ENCODE measurements around the gene GPR85.
"Not testable (repeated sequence)": the region's sequence is repeated elsewhere in the genome, so short reads cannot be mapped to it uniquely, and the experiment has no call there.

GPR85 gene

DNA sequence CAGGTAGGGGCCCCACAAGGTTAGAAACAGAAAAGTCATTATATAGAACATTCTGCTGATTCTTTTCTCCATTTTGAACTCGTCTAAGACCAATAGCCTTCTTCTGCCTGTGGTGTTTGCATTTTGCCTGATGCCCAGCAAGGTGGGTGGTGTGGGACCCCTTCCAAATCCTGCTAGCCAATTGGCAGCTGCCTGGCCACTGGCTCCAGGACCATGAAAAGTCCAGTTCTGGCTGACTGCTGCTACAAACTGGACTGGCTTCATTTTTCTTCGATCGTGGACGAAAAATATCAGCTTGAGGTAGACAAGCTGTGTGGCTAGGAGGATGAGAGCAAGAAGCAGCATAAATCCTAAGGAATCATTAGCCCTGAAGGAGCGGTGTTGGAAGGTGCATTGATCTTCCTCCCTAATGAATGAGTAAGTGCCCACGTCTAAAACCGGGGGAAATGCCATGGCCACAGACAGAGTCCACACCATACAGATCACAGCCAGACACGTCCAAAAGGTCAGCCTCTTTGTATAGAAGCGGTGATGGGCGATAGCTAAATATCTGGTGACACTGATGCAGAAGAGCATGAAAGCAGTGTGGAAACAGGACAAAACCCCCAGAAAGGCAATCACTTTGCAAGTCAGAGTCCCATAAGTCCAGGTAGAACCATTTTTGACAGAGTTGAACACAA is 2.7 kb downstream of the GPR85 start:
- ATAC-seq: no peak

DNA sequence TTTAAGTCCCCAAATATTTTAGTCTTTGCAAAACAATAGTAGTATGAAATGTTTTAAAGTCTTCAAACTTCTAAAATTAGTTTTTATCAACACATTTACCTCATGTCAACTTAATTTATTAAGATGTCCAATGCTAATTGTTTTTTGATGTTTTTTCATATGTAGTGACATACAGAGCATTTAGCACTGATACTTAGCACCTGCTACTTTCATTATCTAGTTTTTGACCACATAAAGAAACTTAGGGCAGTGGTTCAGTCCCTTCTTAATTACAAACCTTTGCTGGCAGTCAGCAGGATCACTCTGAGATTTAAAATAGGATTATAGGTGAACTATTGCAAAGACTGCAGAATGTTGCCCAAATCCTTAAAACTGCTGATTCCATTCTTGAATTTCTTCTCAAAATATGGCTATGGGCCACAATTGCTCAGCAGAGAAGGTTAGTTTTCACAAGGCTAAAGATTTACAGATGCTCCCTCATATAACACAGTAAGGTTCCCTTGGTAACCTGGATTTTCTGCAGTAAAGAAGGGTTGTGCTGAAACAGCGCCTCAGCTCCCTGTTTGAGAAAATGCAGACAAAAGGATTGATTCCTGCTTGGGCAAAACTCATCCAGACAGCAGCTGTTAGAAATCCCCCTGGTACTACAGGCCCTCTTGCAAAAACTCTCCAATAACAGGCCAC is 3.4 kb downstream of the GPR85 start:
- no peak for ATAC-seq

DNA sequence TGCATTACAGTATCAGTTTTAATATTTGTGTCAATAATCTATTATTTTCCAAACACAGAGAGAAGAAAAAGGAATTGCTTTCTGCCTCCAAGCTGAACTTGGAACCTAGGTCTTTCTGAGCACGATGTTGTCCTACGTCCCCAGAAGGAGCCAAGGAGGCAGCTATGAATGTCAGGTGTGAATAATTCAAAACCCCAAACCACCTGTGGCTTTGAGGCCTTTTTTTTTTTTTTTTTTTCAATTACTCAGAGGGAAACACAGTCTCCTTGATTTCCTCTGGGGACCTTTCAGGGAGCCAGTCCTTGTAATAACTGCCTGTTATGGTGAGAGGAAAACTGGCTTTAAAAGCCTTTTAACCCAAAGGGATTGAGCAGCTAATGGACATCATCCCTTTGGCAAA is 8.3 kb downstream of the GPR85 start:
- ATAC-seq: no peak

DNA sequence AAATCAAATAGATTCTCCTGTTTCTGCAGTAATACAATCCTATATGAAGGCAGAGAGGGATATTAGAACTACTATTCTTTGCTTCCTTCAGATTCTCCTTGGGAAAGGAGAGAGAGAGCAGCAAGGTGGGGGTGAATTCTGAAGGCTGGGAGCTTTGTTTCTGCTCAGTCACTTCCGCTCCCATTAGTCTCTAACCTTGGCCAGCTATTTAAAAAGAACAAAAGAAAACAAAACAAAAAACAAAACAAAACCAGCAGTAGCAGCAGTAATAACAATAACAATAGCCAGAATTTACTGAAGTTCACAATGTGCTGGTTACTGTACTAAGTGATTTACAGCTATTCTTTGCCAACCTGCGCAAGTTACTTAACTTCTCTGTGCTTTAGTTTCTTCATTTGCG is 9.9 kb downstream of the GPR85 start:
- ATAC-seq: no peak

DNA sequence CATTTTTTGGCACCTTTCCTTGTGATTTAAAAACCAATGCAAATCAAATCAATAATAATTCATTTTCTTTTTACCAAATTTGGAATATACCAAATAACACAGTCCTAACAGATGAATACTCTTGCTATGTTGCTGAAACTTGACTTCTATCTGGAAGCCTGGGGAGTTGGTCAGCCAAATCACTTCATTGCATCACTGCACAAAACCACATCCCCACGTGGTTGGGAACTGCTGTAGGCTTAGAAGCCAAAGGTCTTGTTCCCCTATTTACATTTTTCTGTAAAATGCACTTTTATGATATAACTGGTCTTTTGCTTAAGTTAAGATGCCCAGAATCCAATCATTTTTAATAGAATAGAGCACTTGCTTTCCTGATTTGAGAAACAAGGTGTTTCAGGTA is 15.2 kb downstream of the GPR85 start:
- ATAC-seq: no peak

DNA sequence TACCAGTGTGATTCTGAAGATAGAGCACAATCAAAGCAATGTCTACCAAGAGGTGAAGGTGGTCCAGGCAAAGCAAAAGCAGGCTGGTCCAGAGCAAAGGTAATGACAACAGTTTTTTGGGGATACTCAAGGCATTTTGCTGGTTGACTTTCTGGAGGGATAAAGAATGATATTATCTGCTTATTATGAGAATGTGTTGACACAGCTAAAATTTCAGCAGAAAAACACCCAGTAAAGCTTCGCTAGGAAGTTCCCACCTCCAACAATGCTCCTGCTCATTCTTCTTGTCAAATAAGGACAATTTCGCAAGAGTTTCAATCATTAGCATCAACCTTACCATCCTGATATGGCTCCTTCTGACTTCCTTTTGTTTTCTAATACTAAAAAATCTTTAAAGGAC is 24.1 kb downstream of the GPR85 start:
- no peak for ATAC-seq

DNA sequence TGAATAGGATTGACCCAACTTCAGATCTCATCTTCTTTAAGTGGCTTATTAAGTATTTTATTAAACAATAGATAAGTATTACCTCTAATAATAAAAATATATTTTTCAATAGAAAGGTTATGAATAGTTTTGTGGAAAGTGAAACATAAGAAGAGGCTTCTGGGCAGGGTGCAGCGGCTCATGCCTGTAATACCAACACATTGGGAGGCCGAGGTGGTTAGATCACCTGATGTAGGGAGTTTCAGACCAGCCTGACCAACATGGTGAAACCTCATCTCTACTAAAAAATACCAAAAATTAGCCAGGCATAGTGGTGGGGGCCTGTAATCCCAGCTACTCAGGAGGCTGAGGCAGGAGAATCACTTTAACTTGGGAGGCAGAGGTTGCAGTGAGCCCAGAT is 26.5 kb downstream of the GPR85 start:
- ATAC-seq: no peak

DNA sequence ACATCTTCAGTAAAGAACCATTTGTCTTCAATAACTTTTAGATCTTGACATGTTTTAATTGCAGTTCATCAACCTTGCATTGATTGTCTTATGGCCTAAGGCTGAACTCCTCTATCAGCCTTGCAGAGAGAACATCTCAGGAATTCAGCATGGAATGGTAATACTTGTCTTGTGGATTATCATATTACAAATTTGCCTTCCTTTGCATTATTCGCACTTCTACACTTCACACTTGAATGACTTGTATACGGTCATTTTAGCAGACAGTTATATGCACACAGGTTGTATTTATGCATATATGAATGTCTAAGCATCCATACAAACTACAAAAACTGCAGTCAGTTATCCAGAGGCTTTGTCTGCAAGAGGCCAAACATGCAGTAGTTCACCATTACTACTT is 31.7 kb downstream of the GPR85 start:
- ATAC-seq: no peak

DNA sequence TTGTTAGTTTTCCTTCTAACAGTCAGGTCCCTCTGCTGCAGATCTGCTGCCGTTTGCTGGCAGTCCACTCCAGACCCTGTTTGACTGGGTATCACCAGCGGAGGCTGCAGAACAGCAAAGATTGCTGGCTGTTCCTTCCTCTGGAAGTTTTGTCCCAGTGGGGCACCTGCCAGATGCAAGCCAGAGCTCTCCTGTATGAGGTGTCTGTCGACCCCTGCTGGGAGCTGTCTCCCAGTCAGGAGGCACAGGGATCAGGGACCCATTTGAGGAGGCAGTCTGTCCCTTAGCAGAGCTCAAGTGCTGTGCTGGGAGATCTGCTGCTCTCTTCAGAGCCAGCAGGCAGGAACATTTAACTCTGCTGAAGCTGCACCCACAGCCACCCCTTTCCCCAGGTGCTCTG is 32.4 kb downstream of the GPR85 start:
- not testable (repeated sequence) for ATAC-seq

DNA sequence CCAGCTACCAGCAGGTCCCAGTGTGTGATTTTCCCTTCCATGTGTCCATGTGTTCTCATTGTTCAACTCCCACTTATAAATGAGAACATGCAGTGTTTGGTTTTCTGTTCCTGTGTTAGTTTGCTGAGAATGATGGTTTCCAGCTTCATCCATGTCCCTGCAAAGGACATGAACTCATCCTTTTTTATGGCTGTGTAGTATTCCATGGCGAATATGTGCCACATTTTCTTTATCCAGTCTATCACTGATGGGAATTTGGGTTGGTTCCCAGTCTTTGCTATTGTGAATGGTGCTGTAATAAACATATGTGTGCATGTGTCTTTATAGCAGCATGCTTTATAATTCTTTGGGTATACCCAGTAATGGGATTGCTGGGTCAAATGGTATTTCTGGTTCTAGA is 37.4 kb downstream of the GPR85 start:
- ATAC-seq: not testable (repeated sequence)

DNA sequence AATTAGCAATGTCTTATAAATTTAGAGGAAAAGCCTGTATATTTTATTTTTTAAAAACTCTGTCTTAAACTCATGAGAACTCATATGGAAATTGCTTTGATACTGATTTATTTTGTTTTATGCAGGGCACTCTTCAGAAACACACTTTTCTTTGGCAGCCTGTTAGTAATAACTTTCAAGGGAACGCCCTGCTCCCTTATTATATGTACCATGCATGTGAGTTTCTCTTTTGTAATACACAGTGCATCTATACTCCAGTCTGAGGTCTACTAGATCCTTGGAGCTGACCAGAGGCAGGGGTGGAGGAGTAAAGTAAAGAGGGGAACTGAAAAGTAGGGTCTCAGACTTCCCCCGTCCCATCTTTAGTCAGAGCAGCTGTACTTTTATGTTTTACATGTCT is 40.2 kb downstream of the GPR85 start:
- no peak for ATAC-seq

DNA sequence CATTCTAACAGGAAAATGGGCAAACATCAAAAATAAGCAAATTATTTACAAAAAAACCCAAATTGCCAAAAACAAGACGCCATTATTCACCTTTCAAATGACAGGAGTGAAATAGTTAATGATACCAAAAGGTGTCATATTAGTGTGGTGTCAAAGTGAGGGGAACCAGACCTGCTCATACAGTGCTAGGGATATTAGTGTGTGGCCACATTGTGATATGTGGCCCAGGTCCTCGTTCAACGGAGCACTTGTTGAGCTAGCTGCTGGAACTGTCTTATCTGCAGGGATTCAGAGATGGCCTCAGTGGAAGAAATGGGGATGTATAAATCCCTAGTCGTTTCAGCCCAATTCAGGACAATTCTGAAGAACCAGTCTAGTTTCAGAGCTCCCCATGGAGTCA is 41.2 kb downstream of the GPR85 start:
- ATAC-seq: no peak

DNA sequence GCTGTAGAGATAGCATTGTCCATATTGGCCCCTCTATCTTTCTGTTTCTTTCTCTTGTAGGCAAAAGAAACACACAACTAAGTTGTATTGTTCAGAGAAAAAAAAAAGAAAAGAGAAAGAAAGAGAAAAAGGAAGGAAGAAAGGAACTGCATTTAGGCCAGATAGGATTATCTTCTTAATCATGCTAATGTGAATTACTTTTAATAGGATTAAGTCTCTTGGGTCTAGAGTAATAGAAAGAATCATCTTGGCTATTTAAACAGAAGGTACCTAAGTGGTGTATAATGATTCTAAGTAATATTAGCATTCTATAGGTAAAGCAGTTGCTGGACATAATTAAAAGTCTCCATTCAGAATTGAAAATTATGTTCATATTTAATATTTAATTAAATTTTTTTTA is 42.2 kb downstream of the GPR85 start:
- ATAC-seq: no peak

DNA sequence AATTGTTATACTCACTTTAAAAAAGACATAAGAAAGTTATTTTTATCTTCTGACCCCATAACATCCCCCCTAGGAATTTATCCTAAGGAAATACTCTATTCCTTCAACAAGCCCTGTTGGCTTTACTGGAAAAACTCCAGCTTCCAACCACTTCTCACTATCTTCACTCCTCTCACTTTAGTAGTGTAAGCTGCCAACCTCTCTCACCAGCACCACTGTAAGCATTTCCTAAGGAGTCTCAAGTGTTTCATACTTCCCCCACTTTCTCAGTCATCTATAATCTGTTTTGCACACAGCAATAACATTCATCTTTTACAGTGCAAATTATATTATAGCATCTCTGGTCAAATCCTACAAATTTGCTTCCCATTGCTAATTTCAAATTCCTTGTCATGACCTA is 45.8 kb downstream of the GPR85 start:
- ATAC-seq: no peak

DNA sequence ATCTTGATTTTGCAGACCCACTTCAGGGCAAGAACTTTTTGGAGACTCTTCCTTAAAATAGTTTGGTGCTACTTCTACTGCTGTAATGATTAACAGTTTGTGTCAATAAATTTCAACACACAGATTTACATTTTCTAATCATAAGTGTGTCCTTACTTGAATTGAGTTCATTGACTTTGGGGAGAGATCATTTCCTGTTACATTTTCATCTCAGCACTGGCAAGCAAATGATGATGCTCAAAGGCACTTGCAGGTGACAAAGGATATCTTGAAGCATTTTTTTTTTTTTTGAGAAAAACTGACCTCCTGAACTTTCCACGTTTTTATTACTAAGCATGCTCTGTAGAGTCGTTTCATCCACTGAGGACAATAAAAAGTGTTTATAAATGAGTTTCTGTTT is 52.7 kb downstream of the GPR85 start:
- ATAC-seq: no peak

All from activated CD4-positive, CD25-positive, alpha-beta regulatory T cell treated with anti-CD3 and anti-CD28 coated beads, Interleukin-2, amount 50 U/mL, for 24 hours (primary cell).